Calu3 (cell line): ENCODE data around the gene GNAI3. TPM values are rescaled to one million over a fixed set of nuclear protein-coding genes. Genes with fewer than 3 reads are reported as not detected.
"Not testable (repeated sequence)": the region's sequence is repeated elsewhere in the genome, so short reads cannot be mapped to it uniquely, and the experiment has no call there.

ENCODE experiments used
- BruUV-seq: library from RNA; stranded (reverse); fragments of 400-500 nt; replicated peaks from 2 replicates; lab custom pipeline; 2021; lab: Mats Ljungman, UMichigan
- CTCF ChIA-PET: fragments of 300-600 bp; sonication (Branson Sonifier 250); formaldehyde crosslinking; loops from one replicate; lab custom pipeline; 2022; ENCODE audit warnings: antibody characterized with exemption; lab: Charles Lee
- DNase-seq: peaks from one replicate; pipeline ENCODE4 v3.0.0; 2022
- H3K27ac Mint-ChIP-seq: one replicate; pipeline ENCODE4 v1.8.0; 2022; ENCODE audit warnings: mixed read lengths; ENCODE audit not compliant: unreplicated experiment
- H3K27me3 Mint-ChIP-seq: one replicate; pipeline ENCODE4 v1.8.0; 2022; ENCODE audit warnings: mixed read lengths; ENCODE audit not compliant: unreplicated experiment
- H3K36me3 Mint-ChIP-seq: one replicate; pipeline ENCODE4 v1.8.0; 2022; ENCODE audit warnings: mild to moderate bottlenecking, moderate library complexity, mixed read lengths; ENCODE audit not compliant: insufficient read depth, unreplicated experiment
- H3K4me1 Mint-ChIP-seq: one replicate; pipeline ENCODE4 v1.8.0; 2022; ENCODE audit warnings: mild to moderate bottlenecking, low read depth, mixed read lengths; ENCODE audit not compliant: unreplicated experiment
- H3K4me3 Mint-ChIP-seq: one replicate; pipeline ENCODE4 v1.8.0; 2022; ENCODE audit warnings: mild to moderate bottlenecking, low read depth, moderate library complexity, mixed read lengths; ENCODE audit not compliant: unreplicated experiment
- H3K9me3 Mint-ChIP-seq: one replicate; pipeline ENCODE4 v1.8.0; 2022; ENCODE audit warnings: low read depth, mixed read lengths; ENCODE audit not compliant: unreplicated experiment
- intact Hi-C: fragments of 100-400 bp; cut with micrococcal nuclease; formaldehyde crosslinking; loops from one replicate; pipeline ENCODE4 v1.10.0; 2022; ENCODE audit not compliant: unreplicated experiment
- total RNA-seq: library from RNA; stranded (reverse); gene quantifications from 2 replicates; pipeline ENCODE4 v1.2.3, GENCODE V29; 2022
- TF ChIP-seq, protein P1 (sequence below): fragments of 200-600 bp; IDR thresholded peaks from one replicate; pipeline ENCODE4 v1.8.0; 2022; ENCODE audit warnings: antibody characterized with exemption; ENCODE audit not compliant: unreplicated experiment

The GNAI3 gene
- total RNA-seq, 1 experiment from 2014 or later: 6.5 TPM

GRCh38 chr1:109659145-109659544 is 110.7 kb downstream of the GNAI3 start:
- CTCF ChIA-PET: no interaction called here
- Mint-ChIP-seq H3K9me3 (no peaks in the 10 kb centered on the region), H3K4me1 (peaks cover 32% of the 10 kb centered on the region), H3K4me3 (no peak overlapping the region), H3K27me3 (no peaks in the 10 kb centered on the region), H3K27ac (no peak overlapping the region), H3K36me3 (peaks cover 25% of the 10 kb centered on the region)
- BruUV-seq: no TSS peak
- intact Hi-C loops: no loop called here
- peak; percentile 45 for DNase-seq
- TF ChIP-seq, protein P1, sequence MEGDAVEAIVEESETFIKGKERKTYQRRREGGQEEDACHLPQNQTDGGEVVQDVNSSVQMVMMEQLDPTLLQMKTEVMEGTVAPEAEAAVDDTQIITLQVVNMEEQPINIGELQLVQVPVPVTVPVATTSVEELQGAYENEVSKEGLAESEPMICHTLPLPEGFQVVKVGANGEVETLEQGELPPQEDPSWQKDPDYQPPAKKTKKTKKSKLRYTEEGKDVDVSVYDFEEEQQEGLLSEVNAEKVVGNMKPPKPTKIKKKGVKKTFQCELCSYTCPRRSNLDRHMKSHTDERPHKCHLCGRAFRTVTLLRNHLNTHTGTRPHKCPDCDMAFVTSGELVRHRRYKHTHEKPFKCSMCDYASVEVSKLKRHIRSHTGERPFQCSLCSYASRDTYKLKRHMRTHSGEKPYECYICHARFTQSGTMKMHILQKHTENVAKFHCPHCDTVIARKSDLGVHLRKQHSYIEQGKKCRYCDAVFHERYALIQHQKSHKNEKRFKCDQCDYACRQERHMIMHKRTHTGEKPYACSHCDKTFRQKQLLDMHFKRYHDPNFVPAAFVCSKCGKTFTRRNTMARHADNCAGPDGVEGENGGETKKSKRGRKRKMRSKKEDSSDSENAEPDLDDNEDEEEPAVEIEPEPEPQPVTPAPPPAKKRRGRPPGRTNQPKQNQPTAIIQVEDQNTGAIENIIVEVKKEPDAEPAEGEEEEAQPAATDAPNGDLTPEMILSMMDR: no peak

GRCh38 chr1:109659997-109660690 is 111.7 kb downstream of the GNAI3 start:
- Mint-ChIP-seq H3K27me3 (no peaks in the 10 kb centered on the region), H3K36me3 (peaks cover 19% of the 10 kb centered on the region), H3K4me3 (no peak overlapping the region), H3K27ac (no peak overlapping the region), H3K4me1 (peaks cover 25% of the 10 kb centered on the region), H3K9me3 (no peaks in the 10 kb centered on the region)
- no TSS peak for BruUV-seq
- CTCF ChIA-PET: no interaction called here
- no peak for DNase-seq
- TF ChIP-seq, protein P1: no peak
- intact Hi-C loops: no loop called here

- H3K36me3 Mint-ChIP-seq: peaks cover 16% of the 10 kb centered on the region
- peaks cover 24% of the 10 kb centered on the region for H3K4me1 Mint-ChIP-seq
- BruUV-seq, H3K9me3 Mint-ChIP-seq, H3K27ac Mint-ChIP-seq, CTCF ChIA-PET, H3K27me3 Mint-ChIP-seq, H3K4me3 Mint-ChIP-seq, intact Hi-C loops, DNase-seq: not testable (repeated sequence)
Observed at GRCh38 chr1:109660691-109661026, 112.2 kb downstream of the GNAI3 start.

DNA sequence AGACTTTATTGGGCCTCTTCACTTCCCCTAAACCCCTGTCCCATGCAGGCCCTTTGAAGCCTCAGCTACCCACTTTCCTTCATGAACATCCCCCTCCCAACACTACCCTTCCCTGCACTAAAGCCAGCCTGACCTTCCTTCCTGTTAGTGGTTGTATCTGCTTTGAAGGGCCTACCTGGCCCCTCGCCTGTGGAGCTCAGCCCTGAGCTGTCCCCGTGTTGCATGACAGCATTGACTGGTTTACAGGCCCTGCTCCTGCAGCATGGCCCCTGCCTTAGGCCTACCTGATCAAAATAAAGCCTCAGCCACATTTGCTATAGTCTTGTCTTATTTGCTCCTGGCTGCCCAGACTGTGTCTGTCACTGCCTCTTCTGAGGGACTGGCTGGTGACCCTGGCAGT is 113.0 kb downstream of the GNAI3 start:
- peaks cover 24% of the 10 kb centered on the region for H3K4me1 Mint-ChIP-seq
- BruUV-seq: no TSS peak
- H3K27ac Mint-ChIP-seq: no peak overlapping the region
- no peaks in the 10 kb centered on the region for H3K27me3 Mint-ChIP-seq
- H3K4me3 Mint-ChIP-seq: no peak overlapping the region
- no peak for DNase-seq
- no peaks in the 10 kb centered on the region for H3K9me3 Mint-ChIP-seq
- intact Hi-C loops: no loop called here
- TF ChIP-seq, protein P1: no peak
- CTCF ChIA-PET: no interaction called here
- peaks cover 9% of the 10 kb centered on the region for H3K36me3 Mint-ChIP-seq

- BruUV-seq: no TSS peak
- DNase-seq: no peak
- H3K4me3 Mint-ChIP-seq: no peak overlapping the region
- no peaks in the 10 kb centered on the region for H3K27me3 Mint-ChIP-seq
- H3K4me1 Mint-ChIP-seq: peaks cover 5% of the 10 kb centered on the region
- CTCF ChIA-PET: no interaction called here
- intact Hi-C loops: no loop called here
- no peaks in the 10 kb centered on the region for H3K36me3 Mint-ChIP-seq
- TF ChIP-seq, protein P1: no peak
- no peaks in the 10 kb centered on the region for H3K9me3 Mint-ChIP-seq
- H3K27ac Mint-ChIP-seq: no peak overlapping the region
Observed at GRCh38 chr1:109664671-109665070, 116.3 kb downstream of the GNAI3 start.
